Astrocyte (in vitro differentiated cells and primary cell): ENCODE data around the gene RB1.

Experiments used
- EZH2 ChIP-seq: IDR thresholded peaks from 2 replicates; pipeline ENCODE4 v1.6.1; 2012; ENCODE audit warnings: mild to moderate bottlenecking, low read length, inconsistent platforms; ENCODE audit not compliant: insufficient read depth
- TF ChIP-seq, protein P1 (sequence below): IDR thresholded peaks from 2 replicates; pipeline ENCODE4 v1.5.1; 2011; ENCODE audit warnings: low read depth, mild to moderate bottlenecking, inconsistent platforms, low read length, moderate library complexity; ENCODE audit not compliant: insufficient read depth

DNA sequence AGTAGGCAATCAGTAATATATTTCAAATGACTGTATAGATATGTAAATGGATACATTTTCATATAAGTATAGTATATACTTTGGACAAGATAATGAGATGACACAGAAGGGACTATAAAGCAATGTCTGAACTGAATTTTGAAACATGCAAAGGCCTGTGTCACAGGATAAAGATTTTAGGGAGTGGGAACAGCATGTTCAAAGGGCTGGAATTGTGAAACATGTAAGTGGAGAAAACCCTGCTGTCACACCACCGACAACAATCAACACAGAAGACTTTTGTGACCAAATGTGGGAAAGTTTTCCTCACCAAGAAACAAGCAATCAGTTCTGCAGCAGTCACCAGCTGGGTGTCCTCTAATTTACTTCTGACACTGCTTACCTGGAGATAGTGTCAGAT, 66.4 kb downstream of the RB1 start:
- no peak for TF ChIP-seq EZH2
- TF ChIP-seq, protein P1, sequence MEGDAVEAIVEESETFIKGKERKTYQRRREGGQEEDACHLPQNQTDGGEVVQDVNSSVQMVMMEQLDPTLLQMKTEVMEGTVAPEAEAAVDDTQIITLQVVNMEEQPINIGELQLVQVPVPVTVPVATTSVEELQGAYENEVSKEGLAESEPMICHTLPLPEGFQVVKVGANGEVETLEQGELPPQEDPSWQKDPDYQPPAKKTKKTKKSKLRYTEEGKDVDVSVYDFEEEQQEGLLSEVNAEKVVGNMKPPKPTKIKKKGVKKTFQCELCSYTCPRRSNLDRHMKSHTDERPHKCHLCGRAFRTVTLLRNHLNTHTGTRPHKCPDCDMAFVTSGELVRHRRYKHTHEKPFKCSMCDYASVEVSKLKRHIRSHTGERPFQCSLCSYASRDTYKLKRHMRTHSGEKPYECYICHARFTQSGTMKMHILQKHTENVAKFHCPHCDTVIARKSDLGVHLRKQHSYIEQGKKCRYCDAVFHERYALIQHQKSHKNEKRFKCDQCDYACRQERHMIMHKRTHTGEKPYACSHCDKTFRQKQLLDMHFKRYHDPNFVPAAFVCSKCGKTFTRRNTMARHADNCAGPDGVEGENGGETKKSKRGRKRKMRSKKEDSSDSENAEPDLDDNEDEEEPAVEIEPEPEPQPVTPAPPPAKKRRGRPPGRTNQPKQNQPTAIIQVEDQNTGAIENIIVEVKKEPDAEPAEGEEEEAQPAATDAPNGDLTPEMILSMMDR = no peak
